Suppressor macrophage treated with lipopolysaccharide for 1 hour (primary cell): ENCODE results near the gene SYNPO2.

Experiments used
- DNase-seq, 3 donors: peaks; one replicate each; pipeline ENCODE4 v3.0.0-alpha.2; 2020 to 2022

Gene SYNPO2

DNA sequence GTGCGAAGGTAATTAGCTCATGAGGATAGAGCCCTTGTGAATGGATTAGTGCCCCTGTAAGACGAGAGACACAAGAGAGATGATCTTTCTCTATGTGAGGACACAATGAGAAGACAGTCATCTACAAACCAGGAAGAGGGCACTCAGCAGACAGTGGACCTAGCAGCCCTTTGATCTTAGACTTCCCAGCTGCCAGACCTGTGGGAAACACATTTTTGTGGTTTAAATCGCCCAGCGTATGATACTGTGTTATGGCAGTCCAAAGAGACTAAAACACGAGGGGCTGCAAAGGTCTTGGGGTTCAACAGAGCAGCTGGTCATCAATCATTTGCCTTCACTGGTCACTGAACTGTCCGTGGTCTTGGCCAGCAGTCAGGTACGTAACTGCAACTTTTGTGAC lies 9.2 kb upstream of the SYNPO2 start:
- DNase-seq = no peak

DNA sequence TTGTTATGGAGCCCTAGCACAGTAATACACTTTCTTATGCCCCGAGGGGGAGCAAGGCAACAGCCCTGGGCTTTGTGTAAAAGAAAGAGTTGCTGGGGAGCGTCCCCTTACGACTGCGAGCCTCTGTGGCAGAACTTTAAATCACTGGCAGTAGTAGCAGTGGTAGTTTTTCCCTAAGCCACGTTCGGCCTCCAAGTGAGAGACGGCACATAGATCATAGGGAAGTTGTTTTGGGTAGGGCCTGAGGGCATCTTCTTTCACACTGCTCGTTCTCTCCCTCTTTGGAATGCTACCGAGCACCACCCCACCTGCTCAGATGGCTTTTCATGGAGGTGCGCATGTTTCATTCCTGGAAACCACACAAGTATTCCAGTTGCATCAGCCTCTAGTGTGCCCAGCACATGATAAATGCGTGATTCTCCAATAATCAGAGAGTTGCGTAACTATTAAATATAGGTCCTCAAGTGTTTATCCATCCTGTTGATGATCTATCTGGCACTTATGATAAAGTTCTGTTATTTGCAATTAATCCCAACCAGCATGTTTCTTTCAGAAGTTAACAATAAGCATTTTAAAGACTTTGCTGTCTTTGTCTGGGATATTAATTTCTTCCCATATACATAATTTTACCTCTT lies 7.0 kb upstream of the SYNPO2 start:
- DNase-seq = no peak

DNA sequence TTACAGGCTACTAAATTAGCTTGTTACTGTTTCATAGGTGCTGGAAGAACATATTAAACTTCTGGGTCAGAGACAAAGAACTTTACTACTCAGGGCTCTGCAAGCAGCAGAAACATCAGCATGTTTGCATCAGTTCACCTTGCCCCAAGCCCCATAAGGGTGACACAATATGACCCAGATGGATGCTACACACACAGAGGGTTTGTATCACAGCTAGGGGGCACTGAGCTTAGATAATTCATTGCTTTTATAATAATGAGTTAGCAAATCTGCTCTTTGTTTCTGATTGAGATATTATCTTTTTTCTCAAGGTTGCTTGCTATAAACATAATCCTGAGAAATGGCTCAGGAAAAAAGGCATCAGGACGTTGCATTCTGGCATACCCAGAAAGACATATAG lies 4.8 kb upstream of the SYNPO2 start:
- DNase-seq = no peak

DNA sequence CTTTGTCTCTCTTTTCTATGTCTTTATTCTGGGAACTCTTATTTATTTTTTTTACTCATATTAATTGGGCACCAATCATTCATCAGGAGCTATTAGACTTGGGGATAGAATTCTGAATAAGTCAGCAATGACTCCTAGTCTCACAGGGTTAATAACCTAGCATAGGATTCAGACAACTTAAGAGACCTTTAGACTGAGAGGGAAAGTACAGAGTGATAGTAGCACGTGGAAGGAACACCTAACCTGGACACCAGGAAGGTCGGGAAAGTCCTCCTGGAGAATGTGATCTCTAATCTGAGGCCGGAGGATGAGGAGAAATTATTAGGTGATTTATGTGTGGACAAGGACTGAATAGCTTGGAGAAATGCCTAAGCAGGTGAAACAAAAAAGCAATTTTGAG lies 3.9 kb upstream of the SYNPO2 start:
- DNase-seq = no peak

DNA sequence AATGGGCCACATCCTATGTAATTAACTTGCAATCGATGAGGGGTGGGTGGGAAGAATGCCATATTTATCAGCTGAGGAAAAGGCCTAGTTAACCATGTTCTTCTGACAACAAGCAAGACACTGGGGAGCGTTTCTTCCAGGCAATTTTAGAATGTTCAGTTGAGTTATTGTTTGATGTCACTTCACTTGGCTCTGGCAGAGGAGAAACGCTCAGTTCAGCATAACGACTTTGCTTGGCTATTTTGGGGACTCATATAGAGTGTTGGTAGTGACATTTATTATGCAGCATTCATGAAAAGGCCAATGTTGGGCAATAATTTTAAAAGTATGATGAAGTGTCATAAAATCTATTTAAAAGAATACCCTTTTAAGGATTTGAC lies 648 bp downstream of the SYNPO2 start:
- no peak for DNase-seq

DNA sequence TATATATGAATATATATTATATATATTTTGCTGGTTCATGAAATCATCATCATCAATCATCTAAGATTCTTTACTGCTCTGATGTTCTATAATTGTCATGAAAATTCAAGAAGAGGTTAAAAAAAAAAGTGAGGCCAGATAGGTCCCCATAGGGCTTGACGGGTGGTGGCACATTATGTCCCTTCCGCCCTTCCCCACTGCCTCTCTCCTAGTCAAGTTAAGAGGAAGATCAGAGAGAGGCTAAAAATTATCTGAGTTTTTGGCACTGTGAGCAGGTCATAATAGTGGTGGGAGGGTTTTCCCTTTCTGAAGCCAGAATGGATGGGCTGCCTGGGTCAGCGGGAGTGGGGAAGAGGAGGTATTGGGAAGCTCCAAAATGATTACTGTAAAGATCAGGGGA lies 5.4 kb downstream of the SYNPO2 start:
- DNase-seq = no peak

DNA sequence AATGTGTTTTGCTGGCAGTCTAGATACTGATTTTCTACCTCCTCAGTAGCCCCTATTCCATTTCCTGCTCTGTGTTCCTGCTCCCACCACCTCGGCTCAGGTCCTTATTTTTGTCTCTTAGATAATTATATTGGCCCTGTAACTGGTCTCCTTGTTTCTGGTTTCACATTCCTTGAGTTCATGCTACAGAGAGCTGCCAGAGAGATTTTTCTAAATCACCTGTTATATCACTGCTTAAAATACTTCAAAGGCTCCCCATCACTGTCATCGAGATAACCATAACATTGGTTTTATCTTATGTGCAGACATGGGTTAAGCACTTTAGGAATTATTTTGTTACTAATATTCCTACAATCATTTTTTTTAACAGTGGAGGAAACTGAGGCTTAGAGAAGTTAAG lies 9.6 kb downstream of the SYNPO2 start:
- DNase-seq = no peak

DNA sequence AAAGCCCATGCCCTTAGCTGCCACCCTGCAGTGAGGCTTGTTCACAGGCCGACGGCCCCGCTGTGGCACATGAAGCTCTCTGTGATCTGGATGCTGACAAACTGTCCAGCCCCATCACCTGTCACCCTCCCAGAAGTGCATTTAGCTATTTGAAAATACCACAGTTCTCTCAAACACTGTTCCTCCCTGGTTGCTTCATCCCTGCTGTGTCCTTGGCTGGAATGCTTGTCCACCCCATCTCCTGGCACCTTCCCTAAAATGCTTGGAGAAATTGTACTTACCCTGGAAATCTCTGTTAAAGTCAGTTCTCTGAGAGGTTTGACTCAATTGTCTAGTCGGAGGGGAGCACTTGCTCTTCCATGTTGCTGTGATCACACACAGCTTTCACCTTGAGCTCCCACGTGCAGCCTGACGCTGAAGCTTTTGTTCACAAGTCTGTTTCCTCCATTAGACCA lies 10.1 kb downstream of the SYNPO2 start:
- DNase-seq = no peak

DNA sequence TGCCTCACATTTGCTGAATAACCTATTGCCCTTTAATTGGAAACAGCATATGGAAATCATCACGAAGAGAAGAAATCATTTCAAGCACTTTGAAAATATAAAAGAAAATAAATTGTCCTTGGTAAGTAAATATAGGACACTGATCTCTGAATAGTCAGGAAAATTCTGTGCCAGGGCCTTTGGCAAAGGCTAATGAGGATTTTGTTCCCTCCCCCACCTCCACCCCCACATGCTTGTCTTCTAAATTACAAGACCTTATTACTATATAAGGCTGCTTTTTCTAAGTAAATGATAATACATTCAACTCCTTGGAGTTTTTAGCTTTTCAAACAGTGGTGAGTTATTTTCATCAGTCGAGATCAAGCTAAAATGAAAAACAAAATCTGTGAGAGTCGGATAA lies 15.8 kb downstream of the SYNPO2 start:
- DNase-seq = no peak

DNA sequence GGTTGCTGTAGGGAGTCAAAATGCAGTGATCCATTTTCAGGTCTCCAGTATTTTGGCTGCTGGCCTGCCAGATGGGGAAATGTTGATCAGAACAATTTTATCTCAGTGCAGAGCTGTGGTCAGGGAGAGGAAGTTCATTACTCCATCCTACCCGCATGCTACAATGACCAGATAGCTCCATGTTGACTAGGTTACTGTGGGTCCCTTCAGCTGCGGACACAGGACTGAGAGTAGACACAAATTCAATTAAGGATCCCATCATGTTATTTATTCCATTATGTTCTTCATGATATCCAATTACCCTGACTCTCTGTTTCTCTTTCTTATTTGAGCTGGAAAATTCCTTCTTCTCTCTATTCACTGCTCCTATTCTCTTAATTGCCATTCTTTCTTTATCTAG lies 16.3 kb downstream of the SYNPO2 start:
- DNase-seq = peak; percentile 15 to 38 (median 30)

DNA sequence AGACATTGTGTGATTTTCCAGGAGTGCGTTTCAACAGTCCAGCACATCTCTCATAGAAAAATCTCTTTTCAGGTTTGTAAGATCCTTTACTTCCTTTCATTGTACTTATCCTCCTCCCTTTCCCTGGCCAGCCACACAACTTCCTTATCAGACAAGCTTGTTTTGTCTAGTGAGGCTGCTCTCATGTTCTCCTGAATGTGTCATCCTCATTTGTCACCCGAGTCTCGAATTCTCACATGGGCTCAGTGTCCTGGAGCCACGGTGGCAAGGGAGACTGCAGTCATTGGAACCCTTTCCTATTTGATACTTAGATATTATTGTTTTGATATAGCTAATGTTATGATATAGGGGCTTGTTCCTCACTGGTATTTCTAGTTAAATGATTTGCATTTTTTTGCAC lies 16.9 kb downstream of the SYNPO2 start:
- peak; percentile 10 to 36 (median 34) for DNase-seq

DNA sequence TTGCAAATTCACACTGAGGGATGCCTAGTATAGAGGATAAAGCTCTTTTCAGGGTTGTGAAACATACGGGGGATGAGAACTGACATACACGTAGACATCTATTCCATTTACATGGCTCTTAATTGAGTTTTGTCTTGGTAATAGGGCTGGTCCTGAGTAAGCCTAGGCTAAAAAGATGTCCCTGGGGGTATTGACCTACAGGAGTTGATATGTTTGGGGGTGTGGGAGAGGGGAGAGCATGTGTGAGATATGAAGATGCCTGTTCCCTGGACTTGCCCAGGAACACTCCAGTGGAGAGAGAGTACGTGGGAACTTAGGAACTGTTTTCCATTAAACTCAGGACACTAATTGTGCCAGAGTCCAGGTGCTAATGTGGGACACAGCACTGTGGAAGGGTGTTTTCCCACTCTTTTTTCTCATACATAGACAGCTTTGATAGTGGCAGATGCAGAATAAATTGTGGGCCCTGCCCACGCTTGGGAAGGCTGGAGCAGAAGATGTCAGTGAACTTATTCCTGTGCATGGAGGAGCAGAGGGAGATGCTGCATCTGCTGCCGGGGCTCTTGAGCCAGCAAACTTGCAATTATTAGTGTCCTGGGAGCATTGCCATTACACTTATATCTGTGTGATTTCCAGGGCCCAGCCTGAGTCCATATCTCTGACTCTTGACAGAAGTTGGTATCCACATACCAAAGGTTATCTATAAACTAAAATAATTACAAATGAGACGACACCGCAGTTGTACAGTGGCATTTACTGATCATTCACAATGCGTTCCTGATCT lies 20.7 kb downstream of the SYNPO2 start:
- no peak for DNase-seq

DNA sequence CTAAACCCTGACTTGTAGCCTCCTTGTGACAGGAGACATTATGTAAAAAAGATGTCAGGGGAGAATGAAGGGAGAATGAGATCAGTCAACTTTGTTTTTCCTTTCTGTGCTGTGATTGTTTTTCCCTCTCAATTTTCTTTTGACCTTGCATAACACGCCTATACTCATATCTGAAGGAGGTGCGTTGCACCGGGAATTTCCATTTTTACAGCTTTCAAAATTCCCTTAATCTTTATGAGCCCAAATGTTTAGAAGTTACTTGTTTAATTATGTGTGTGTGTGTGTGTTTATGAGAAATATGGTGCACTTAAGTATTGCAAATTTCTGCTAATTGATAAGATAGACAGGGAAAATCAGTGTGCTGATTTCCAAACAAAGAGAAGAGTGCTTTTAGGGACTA lies 21.6 kb downstream of the SYNPO2 start:
- DNase-seq = peak; percentile 31 to 51 (median 47)

DNA sequence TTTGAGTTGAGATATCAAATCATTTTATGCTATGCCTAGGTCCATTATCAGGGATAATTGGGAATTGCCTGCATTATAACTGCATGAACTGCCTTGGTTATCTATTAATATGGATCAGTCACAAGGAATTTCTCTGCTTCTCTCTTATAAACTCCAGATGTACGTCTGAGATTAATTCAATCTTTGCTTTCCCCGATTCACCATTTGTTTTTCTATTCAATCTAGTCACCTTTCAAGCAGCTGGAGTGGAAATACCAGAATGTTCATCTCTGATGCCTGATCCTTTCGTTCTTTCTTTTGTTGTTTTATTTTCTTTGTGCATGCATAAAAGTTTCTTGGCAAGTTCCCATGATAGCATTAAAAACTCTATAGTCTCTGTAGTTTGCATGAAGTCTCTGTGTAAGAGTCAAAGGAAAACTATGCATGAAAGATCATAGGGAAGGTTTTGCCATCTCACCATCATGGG lies 22.6 kb downstream of the SYNPO2 start:
- DNase-seq = no peak

DNA sequence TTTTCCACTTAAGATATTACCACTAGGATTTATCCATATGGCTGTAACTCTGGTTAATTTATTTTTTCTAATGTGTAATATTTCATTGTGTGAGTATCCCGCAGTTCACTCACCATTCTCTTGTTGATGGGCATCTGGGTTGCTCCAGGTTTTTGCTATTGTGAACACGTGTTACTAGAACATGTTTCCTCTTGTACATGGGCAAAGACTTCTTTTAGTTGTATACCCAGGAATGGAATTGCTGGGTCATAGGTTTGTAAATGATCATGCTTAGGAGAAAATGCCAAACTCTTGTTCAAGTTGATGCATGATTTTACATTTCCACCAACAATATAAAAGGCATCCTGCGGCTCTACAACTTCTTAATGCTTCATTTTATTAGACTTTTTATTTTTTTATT lies 26.8 kb downstream of the SYNPO2 start:
- DNase-seq = no peak

DNA sequence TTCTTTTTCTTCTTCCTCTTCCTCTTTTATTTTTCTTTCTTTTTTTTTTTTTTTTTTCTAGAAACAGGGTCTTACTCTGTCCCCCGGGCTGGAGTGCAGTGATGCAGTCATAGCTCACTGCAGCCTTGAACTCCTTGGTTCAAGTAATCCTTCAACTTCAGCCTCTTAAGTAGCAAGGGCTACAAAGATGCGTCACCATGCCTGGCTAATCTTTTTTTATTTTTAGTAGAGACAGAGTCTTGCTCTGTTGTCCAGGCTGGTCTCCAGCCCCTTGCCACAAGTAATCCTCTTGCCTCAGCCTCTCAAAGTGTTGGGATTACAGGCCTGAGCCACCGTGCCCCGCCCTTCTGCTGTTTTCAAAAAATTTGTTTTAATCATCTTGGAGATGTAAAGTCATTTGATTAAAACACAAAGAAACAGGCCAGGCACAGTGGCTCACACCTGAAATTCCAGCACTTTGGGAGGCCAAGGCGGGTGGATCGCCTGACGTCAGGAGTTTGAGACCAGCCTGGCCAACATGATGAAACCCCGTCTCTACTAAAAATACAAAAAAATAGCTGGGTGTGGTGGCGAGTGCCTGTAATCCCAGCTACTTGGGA lies 28.1 kb downstream of the SYNPO2 start:
- DNase-seq = no peak

DNA sequence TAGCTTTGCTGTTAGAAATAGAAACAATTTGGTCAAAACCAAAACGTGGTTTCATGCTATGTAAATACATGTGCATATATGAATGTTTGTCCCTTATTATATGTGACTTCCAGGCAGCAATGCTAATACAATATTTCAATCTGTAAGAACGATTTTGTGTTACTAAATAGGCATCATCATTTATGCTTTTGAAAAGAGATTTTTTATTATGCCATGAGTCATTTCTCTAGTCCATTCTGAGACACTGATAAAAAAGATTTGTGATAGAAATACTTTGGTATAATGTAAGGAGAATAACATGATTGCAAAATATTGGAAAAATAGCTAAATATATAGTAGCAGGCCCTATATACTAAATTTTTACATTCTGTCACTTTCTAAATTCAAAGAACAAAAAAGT lies 28.9 kb downstream of the SYNPO2 start:
- no peak for DNase-seq

DNA sequence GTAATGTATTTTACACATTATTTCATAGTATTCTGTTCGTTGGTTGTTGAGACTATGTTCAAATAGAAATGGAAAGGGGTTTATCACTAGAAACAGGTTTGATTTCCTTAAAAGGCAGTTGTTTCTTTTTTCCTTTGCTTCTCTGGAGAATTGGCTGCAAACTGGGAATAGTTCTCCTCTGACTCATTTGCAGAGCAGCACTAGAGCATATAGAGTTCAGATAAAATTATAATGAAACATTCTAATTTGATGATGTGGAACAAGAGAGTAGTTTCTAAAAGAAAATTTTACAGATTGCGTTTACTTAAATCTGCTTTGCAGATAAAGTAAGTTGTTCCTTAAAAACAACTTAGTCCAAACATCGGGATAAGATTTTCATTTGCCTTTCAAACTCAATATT lies 29.7 kb downstream of the SYNPO2 start:
- no peak for DNase-seq

DNA sequence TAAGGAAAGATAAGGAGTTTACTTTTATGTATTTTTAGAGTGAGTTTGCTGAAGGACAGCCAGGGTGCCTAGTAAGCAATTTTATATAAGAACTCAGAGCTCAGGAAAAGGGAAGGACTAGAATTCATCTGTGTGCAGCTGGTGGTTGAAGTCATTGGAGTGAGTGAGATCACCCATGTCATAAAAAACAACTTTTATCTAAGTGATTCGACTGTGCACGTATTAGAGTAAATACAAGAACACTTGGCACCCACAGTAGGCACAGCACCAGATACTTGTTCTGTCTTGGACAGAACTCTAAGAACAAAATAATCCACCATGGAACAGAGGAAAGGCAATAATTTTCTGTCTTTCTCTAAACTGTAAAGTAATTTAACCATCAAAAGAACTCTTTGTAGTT lies 31.6 kb downstream of the SYNPO2 start:
- DNase-seq = no peak

DNA sequence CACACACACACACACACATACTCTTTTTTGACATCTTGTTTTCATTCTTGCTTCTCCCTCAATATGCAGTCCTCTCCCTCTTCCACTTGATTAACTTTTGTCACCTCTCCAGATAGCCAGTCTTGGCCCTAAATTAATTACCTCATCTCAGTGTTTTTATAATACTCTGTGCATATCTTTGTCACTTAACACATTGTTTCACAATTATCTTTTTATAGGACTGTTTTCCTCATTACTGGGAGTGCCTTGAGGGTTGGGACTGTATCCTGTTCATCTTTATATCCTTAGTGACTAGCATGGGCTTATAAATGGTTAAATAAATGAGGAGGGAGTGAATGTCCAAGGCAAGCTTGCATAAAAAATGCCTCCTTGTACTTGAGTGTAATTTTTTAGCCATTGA lies 33.1 kb downstream of the SYNPO2 start:
- DNase-seq = no peak

DNA sequence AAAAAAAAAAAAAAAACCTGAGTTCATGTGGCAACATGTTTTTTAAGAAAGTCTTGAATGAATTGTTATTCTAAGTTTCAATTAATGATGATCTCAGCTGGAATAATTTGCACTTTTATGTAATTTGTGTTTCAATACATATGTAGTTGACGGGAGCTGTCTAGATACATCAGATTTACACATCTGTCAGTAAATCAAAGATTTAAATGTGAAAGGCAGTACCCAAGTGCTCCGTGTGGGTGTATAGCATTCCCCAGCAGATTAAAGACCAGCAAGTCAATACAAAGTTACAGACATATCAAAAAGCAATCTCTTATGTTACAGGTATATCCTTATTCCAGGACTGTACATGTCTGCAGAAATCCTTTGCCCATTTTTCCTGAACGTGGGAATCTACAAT lies 35.2 kb downstream of the SYNPO2 start:
- no peak for DNase-seq

DNA sequence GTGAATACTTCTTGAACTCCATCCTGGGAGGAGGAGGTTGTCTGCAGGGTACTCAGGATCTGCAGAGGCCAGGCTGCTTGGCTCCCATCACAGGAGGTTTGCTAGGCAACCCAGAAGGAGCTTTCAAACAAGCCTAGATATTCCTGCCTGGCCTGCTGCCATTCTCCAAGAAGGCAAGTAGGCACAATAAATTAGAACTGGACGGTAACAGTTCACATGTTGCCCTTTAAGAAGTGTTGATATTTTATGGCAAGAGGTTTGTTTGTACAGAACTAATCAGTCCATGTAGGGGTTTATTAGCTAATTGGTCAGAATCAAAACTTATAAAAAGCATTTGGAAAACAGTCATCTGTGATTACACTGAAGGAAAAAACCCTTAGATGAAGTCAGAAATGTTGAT lies 39.3 kb downstream of the SYNPO2 start:
- DNase-seq = no peak

DNA sequence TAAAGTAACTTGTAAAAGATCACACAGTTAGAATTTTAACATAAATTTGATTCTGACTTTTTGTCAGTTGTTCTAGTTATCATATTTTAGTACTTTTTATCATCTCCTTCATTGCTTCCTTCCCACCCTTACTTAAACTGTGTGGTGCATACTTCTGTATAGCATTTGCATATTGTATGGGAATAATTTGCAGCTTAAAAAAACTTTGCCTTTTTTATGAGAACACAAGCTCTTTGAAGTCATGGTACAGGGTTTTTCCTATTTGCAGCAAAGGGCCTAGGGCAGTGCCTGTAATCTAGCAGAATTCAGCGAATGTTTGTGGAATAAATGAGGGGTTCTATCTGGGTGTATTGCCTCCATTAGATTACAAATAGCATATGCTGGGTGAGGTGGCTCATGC lies 41.6 kb downstream of the SYNPO2 start:
- no peak for DNase-seq

DNA sequence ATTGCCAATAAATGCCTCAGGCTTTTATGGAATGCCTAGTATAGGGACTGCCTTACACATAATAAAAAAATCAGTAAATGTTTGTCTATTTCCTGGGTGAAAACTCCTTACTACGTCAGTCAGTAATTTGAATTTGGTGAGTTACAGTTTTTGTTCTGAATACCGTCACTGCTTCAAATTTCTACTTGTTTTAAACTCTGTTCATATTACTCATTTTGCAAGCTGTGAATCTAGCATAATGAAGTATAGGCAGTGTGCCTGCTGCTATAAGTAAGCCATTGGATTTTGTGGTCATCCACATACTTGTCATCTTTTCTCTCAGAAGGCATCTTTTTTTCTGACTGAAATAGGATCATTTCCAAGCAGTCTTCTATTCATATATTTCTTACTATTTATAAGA lies 43.1 kb downstream of the SYNPO2 start:
- no peak for DNase-seq
